Mesendoderm (in vitro differentiated cells): ENCODE data around the gene CPLANE2.
"Not testable (repeated sequence)": the region's sequence is repeated elsewhere in the genome, so short reads cannot be mapped to it uniquely, and the experiment has no call there.

ENCODE experiments used
- DNase-seq: peaks from one replicate; pipeline ENCODE4 v3.0.0; 2013
- H2AK5ac ChIP-seq: 2 replicates; pipeline ENCODE4 v1.6.1; 2013; ENCODE audit warnings: low read length, inconsistent platforms
- H2BK120ac ChIP-seq: 2 replicates; pipeline ENCODE4 v1.6.1; 2013; ENCODE audit warnings: low read depth, mild to moderate bottlenecking, low read length, moderate library complexity, mixed read lengths
- H2BK15ac ChIP-seq: replicated peaks from 2 replicates; pipeline ENCODE4 v1.6.1; 2013; ENCODE audit warnings: low read depth, mild to moderate bottlenecking, moderate library complexity
- H2BK5ac ChIP-seq: 2 replicates; pipeline ENCODE4 v1.6.1; 2013; ENCODE audit warnings: low read length, inconsistent platforms
- H3K18ac ChIP-seq: 2 replicates; pipeline ENCODE4 v1.6.1; 2013; ENCODE audit warnings: mild to moderate bottlenecking, low read length, mixed read lengths
- H3K23ac ChIP-seq: one replicate; pipeline ENCODE4 v1.6.1; 2013; ENCODE audit warnings: low read length
- H3K27ac ChIP-seq: 2 replicates; pipeline ENCODE4 v1.5.1; 2013; ENCODE audit warnings: low read depth, mild to moderate bottlenecking, inconsistent platforms, low read length, moderate library complexity
- H3K27me3 ChIP-seq: 2 replicates; pipeline ENCODE4 v1.6.1; 2013; ENCODE audit warnings: low read length, control low read depth, mild to moderate bottlenecking, inconsistent platforms; ENCODE audit not compliant: insufficient read depth, poor library complexity
- H3K36me3 ChIP-seq: 2 replicates; pipeline ENCODE4 v1.6.1; 2013; ENCODE audit warnings: low read length, inconsistent platforms; ENCODE audit not compliant: control insufficient read depth, insufficient read depth
- H3K4ac ChIP-seq: one replicate; pipeline ENCODE4 v1.6.1; 2013; ENCODE audit warnings: low read depth, mild to moderate bottlenecking, low read length, moderate library complexity
- H3K4me1 ChIP-seq: 2 replicates; pipeline ENCODE4 v1.6.1; 2013; ENCODE audit warnings: low read depth, low read length, inconsistent platforms; ENCODE audit not compliant: control insufficient read depth
- H3K4me2 ChIP-seq: 2 replicates; pipeline ENCODE4 v1.6.1; 2013; ENCODE audit warnings: low read length
- H3K4me3 ChIP-seq: 2 replicates; pipeline ENCODE4 v1.5.1; 2013; ENCODE audit warnings: mild to moderate bottlenecking, low read length
- H3K56ac ChIP-seq: one replicate; pipeline ENCODE4 v1.6.1; 2013; ENCODE audit warnings: low read length
- H3K79me1 ChIP-seq: 2 replicates; pipeline ENCODE4 v1.6.1; 2013; ENCODE audit warnings: low read length, inconsistent platforms
- H3K79me2 ChIP-seq: 2 replicates; pipeline ENCODE4 v1.6.1; 2013; ENCODE audit warnings: mild to moderate bottlenecking, low read length; ENCODE audit not compliant: control insufficient read depth, insufficient read depth
- H3K9ac ChIP-seq: 2 replicates; pipeline ENCODE4 v1.6.1; 2013; ENCODE audit warnings: low read length, inconsistent platforms
- H4K5ac ChIP-seq: one replicate; pipeline ENCODE4 v1.6.1; 2013; ENCODE audit warnings: low read length
- H4K8ac ChIP-seq: one replicate; pipeline ENCODE4 v1.6.1; 2013; ENCODE audit warnings: low read depth, mild to moderate bottlenecking, control low read depth, low read length, moderate library complexity
- WGBS: extraction: QIAGEN DNeasy Blood & Tissue Kit; methylation state at CpG from one replicate; pipeline ENCODE4 v1.1.7; 2013; ENCODE audit warnings: low lambda C conversion rate, missing lambda C conversion rate; ENCODE audit not compliant: insufficient coverage; ENCODE audit errors: extremely low coverage; 5-methylcytosine and 5-hydroxymethylcytosine counted together

Gene CPLANE2

GRCh38 chr1:16224472-16224871, 12.5 kb downstream of the CPLANE2 start:
- Histone ChIP-seq H2BK120ac (no peak overlapping the region), H2AK5ac (no peak overlapping the region), H3K79me2 (no peaks in the 10 kb centered on the region), H3K18ac (no peak overlapping the region), H3K27me3 (peaks cover 14% of the 10 kb centered on the region), H3K4me2 (no peak overlapping the region), H3K4me3 (no peak overlapping the region), H3K23ac (no peak overlapping the region), H3K79me1 (no peaks in the 10 kb centered on the region), H3K56ac (no peak overlapping the region), H3K4ac (no peak overlapping the region), H4K8ac (no peak overlapping the region), H4K5ac (no peak overlapping the region), H2BK15ac (no peak overlapping the region), H3K27ac (no peak overlapping the region), H3K36me3 (no peaks in the 10 kb centered on the region), H3K9ac (no peak overlapping the region), H3K4me1 (no peaks in the 10 kb centered on the region), H2BK5ac (no peak overlapping the region)
- no CpG with 5 or more reads among the region's 3 CpGs for WGBS
- no peak for DNase-seq

GRCh38 chr1:16222716-16223115, 14.3 kb downstream of the CPLANE2 start:
- H3K36me3 ChIP-seq, H3K79me2 ChIP-seq, H3K27ac ChIP-seq, H3K4me2 ChIP-seq, H3K27me3 ChIP-seq, DNase-seq, H3K56ac ChIP-seq, H2BK5ac ChIP-seq, H2BK120ac ChIP-seq, H3K4me1 ChIP-seq, H2AK5ac ChIP-seq, H3K18ac ChIP-seq, H4K5ac ChIP-seq, H2BK15ac ChIP-seq, H3K4me3 ChIP-seq, H3K4ac ChIP-seq, H3K23ac ChIP-seq, H3K9ac ChIP-seq, H3K79me1 ChIP-seq, H4K8ac ChIP-seq: not testable (repeated sequence)
- WGBS, result no CpG with 5 or more reads among the region's 14 CpGs

- Histone ChIP-seq H2BK5ac (no peak overlapping the region), H3K56ac (no peak overlapping the region), H3K27ac (no peak overlapping the region), H3K79me1 (no peaks in the 10 kb centered on the region), H2AK5ac (no peak overlapping the region), H3K18ac (no peak overlapping the region), H3K23ac (no peak overlapping the region), H3K4ac (no peak overlapping the region), H3K36me3 (no peaks in the 10 kb centered on the region), H2BK120ac (no peak overlapping the region), H3K79me2 (no peaks in the 10 kb centered on the region), H3K9ac (no peak overlapping the region), H3K4me1 (no peaks in the 10 kb centered on the region), H3K4me2 (no peak overlapping the region), H2BK15ac (no peak overlapping the region), H4K8ac (no peak overlapping the region), H3K4me3 (no peak overlapping the region), H3K27me3 (peaks cover 4% of the 10 kb centered on the region), H4K5ac (no peak overlapping the region)
- DNase-seq, result no peak
- 100% methylated on average over 1 of the region's 1 CpG for WGBS
Measured at GRCh38 chr1:16221499-16221898, 15.5 kb downstream of the CPLANE2 start.

GRCh38 chr1:16219968-16220500, 16.9 kb downstream of the CPLANE2 start:
- Histone ChIP-seq H4K5ac (no peak overlapping the region), H2BK5ac (no peak overlapping the region), H2BK120ac (no peak overlapping the region), H3K79me2 (no peaks in the 10 kb centered on the region), H2BK15ac (no peak overlapping the region), H2AK5ac (no peak overlapping the region), H3K36me3 (no peaks in the 10 kb centered on the region), H3K4me3 (no peak overlapping the region), H3K18ac (no peak overlapping the region), H3K23ac (no peak overlapping the region), H3K56ac (no peak overlapping the region), H3K79me1 (no peaks in the 10 kb centered on the region), H3K4me2 (no peak overlapping the region), H3K9ac (no peak overlapping the region), H3K27ac (no peak overlapping the region), H3K4ac (no peak overlapping the region), H4K8ac (no peak overlapping the region), H3K4me1 (peaks cover 4% of the 10 kb centered on the region), H3K27me3 (no peaks in the 10 kb centered on the region)
- no CpG with 5 or more reads among the region's 4 CpGs for WGBS
- DNase-seq, result no peak

- Histone ChIP-seq H2BK5ac (no peak overlapping the region), H3K79me1 (no peaks in the 10 kb centered on the region), H4K8ac (no peak overlapping the region), H3K9ac (no peak overlapping the region), H2BK120ac (no peak overlapping the region), H3K4me2 (no peak overlapping the region), H3K27me3 (no peaks in the 10 kb centered on the region), H3K4me1 (peaks cover 4% of the 10 kb centered on the region), H3K23ac (no peak overlapping the region), H4K5ac (no peak overlapping the region), H3K36me3 (no peaks in the 10 kb centered on the region), H3K4me3 (no peak overlapping the region), H3K4ac (no peak overlapping the region), H2BK15ac (no peak overlapping the region), H3K79me2 (no peaks in the 10 kb centered on the region), H2AK5ac (no peak overlapping the region), H3K56ac (no peak overlapping the region), H3K27ac (no peak overlapping the region), H3K18ac (no peak overlapping the region)
- no CpG with 5 or more reads among the region's 6 CpGs for WGBS
- no peak for DNase-seq
Measured at GRCh38 chr1:16218674-16219071, 18.3 kb downstream of the CPLANE2 start.

GRCh38 chr1:16218014-16218673, 18.8 kb downstream of the CPLANE2 start:
- Histone ChIP-seq H2BK15ac (no peak overlapping the region), H3K27ac (no peak overlapping the region), H3K36me3 (no peaks in the 10 kb centered on the region), H3K79me1 (no peaks in the 10 kb centered on the region), H3K23ac (no peak overlapping the region), H3K4ac (no peak overlapping the region), H4K5ac (no peak overlapping the region), H3K79me2 (no peaks in the 10 kb centered on the region), H3K4me2 (no peak overlapping the region), H4K8ac (no peak overlapping the region), H2AK5ac (no peak overlapping the region), H3K4me3 (no peak overlapping the region), H3K27me3 (no peaks in the 10 kb centered on the region), H3K4me1 (peaks cover 4% of the 10 kb centered on the region), H3K18ac (no peak overlapping the region), H3K9ac (no peak overlapping the region), H3K56ac (no peak overlapping the region), H2BK5ac (no peak overlapping the region), H2BK120ac (no peak overlapping the region)
- DNase-seq, result no peak
- no CpG with 5 or more reads among the region's 12 CpGs for WGBS
